Measurements from ENCODE around the gene ALMS1. TPM values are rescaled to one million over a fixed set of nuclear protein-coding genes. Genes with fewer than 3 reads are reported as not detected.

Gene ALMS1
- total and polyA plus RNA-seq, 3 experiments from 2014 or later = 4.1 to 20.1 (median 18.8) TPM

GRCh38 chr2:73408198-73408597 lies 22.6 kb downstream of the ALMS1 start:
- Histone ChIP-seq H3K27ac (ENCODE audit: low read depth, low read length) (no peak overlapping the region), H3K9me3 (ENCODE audit: low read length) (no peaks in the 10 kb centered on the region), H3K36me3 (ENCODE audit: insufficient read depth, low read length) (no peaks in the 10 kb centered on the region), H3K4me3 (ENCODE audit: low read length) (no peak overlapping the region), H3K27me3 (ENCODE audit: insufficient read depth, low read length, poor library complexity, severe bottlenecking) (no peaks in the 10 kb centered on the region), H3K4me1 (ENCODE audit: insufficient read depth, low read length) (no peaks in the 10 kb centered on the region)
- H3K4me1 Mint-ChIP-seq = peaks cover 5 to 20% (median 16%) of the 10 kb centered on the region in 3 donors
- H3K27me3 Mint-ChIP-seq = no peaks in the 10 kb centered on the region
- peaks cover 26 to 56% (median 34%) of the 10 kb centered on the region in 3 donors for H3K36me3 Mint-ChIP-seq
- no peak overlapping the region for H3K4me3 Mint-ChIP-seq
- no peak for DNase-seq
- CTCF ChIA-PET = no interaction called here
- no peak overlapping the region for H3K27ac Mint-ChIP-seq
- POLR2A ChIA-PET = no interaction called here
- peaks cover 15 to 26% (median 21%) of the 10 kb centered on the region in 5 donors for H3K9me3 Mint-ChIP-seq

GRCh38 chr2:73414696-73415095 lies 29.1 kb downstream of the ALMS1 start:
- H3K27me3 Mint-ChIP-seq = no peaks in the 10 kb centered on the region
- POLR2A ChIA-PET = no interaction called here
- H3K27ac Mint-ChIP-seq = no peak overlapping the region
- H3K36me3 ChIP-seq (ENCODE audit: insufficient read depth, low read length) = no peaks in the 10 kb centered on the region
- H3K27ac ChIP-seq (ENCODE audit: low read depth, low read length) = no peak overlapping the region
- H3K4me3 ChIP-seq (ENCODE audit: low read length) = no peak overlapping the region
- CTCF ChIA-PET = interaction anchor here (0.9 kb wide), 1 partner anchor 14 kb away, joined by 4 read pairs; no protein-coding TSS in a partner anchor
- H3K9me3 Mint-ChIP-seq = no peaks in the 10 kb centered on the region
- H3K4me1 Mint-ChIP-seq = peaks cover 9 to 15% (median 10%) of the 10 kb centered on the region in 3 donors
- H3K4me3 Mint-ChIP-seq = no peak overlapping the region
- no peak for DNase-seq
- H3K9me3 ChIP-seq (ENCODE audit: low read length) = no peaks in the 10 kb centered on the region
- H3K4me1 ChIP-seq (ENCODE audit: insufficient read depth, low read length) = no peaks in the 10 kb centered on the region
- H3K27me3 ChIP-seq (ENCODE audit: insufficient read depth, low read length, poor library complexity, severe bottlenecking) = no peaks in the 10 kb centered on the region
- peaks cover 18 to 21% (median 20%) of the 10 kb centered on the region in 3 donors for H3K36me3 Mint-ChIP-seq

- Histone ChIP-seq H3K27ac (ENCODE audit: low read depth, low read length) (no peak overlapping the region), H3K9me3 (ENCODE audit: low read length) (no peaks in the 10 kb centered on the region), H3K4me3 (ENCODE audit: low read length) (no peak overlapping the region), H3K36me3 (ENCODE audit: insufficient read depth, low read length) (no peaks in the 10 kb centered on the region), H3K4me1 (ENCODE audit: insufficient read depth, low read length) (no peaks in the 10 kb centered on the region), H3K27me3 (ENCODE audit: insufficient read depth, low read length, poor library complexity, severe bottlenecking) (no peaks in the 10 kb centered on the region)
- Mint-ChIP-seq H3K4me3 (no peak overlapping the region), H3K27me3 (no peaks in the 10 kb centered on the region), H3K36me3 (peaks cover 13 to 24% (median 16%) of the 10 kb centered on the region in 3 donors), H3K27ac (no peak overlapping the region), H3K4me1 (peaks cover 9 to 18% (median 15%) of the 10 kb centered on the region in 3 donors), H3K9me3 (no peaks in the 10 kb centered on the region)
- POLR2A ChIA-PET = no interaction called here
- CTCF ChIA-PET = no interaction called here
- no peak for DNase-seq
Observed at GRCh38 chr2:73415906-73416305, 30.3 kb downstream of the ALMS1 start.

DNA sequence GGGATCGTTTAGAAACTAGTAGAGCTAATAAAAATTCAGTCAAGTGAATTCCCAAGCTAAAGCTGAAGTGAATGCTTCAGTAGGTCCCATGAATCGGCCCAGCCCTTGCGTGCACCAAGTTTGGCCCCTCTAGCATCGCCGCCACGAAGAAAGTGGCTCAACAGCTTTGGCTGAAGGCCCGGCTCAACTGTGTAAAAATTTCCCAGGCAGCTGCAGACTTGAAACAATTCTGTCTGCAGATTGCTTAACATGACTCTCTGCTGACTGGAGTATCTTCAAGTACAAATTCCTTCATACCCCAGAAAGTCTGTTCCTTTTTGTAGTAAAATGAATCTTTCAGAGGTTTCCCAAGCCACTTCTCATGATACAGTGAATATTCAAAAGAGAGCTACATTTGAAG lies 32.7 kb downstream of the ALMS1 start:
- ChIA-PET CTCF (no interaction called here), POLR2A (no interaction called here)
- peaks cover 10 to 18% (median 11%) of the 10 kb centered on the region in 3 donors for H3K4me1 Mint-ChIP-seq
- no peaks in the 10 kb centered on the region for H3K9me3 Mint-ChIP-seq
- H3K36me3 ChIP-seq (ENCODE audit: insufficient read depth, low read length) = no peaks in the 10 kb centered on the region
- no peak for DNase-seq
- no peaks in the 10 kb centered on the region for H3K9me3 ChIP-seq (ENCODE audit: low read length)
- H3K27ac ChIP-seq (ENCODE audit: low read depth, low read length) = no peak overlapping the region
- H3K27me3 ChIP-seq (ENCODE audit: insufficient read depth, low read length, poor library complexity, severe bottlenecking) = no peaks in the 10 kb centered on the region
- peaks cover 0 to 24% (median 12%) of the 10 kb centered on the region in 3 donors for H3K36me3 Mint-ChIP-seq
- no peaks in the 10 kb centered on the region for H3K4me1 ChIP-seq (ENCODE audit: insufficient read depth, low read length)
- no peaks in the 10 kb centered on the region for H3K27me3 Mint-ChIP-seq
- H3K4me3 Mint-ChIP-seq = no peak overlapping the region
- H3K27ac Mint-ChIP-seq = no peak overlapping the region
- no peak overlapping the region for H3K4me3 ChIP-seq (ENCODE audit: low read length)

DNA sequence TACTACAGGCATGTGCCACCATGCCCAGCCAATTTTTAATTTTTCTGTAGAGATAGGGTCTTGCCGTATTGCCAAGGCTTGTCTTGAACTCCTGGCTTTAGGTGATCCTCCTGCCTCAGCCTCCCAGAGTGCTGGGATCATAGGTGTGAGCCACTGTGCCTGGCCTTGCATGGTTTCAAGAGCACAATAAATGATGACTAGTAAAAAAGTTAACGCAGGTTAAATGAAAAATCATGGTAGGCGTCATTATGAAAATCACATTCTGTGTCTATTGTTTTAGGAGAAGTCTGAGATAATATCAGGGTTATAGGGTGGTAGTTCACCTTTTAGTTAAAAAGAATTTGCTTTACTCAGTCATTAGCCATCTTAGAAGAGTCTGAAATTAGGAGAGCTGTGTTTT lies 38.3 kb downstream of the ALMS1 start:
- Histone ChIP-seq H3K36me3 (ENCODE audit: insufficient read depth, low read length) (no peaks in the 10 kb centered on the region), H3K4me1 (ENCODE audit: insufficient read depth, low read length) (no peaks in the 10 kb centered on the region), H3K27me3 (ENCODE audit: insufficient read depth, low read length, poor library complexity, severe bottlenecking) (no peaks in the 10 kb centered on the region), H3K9me3 (ENCODE audit: low read length) (no peaks in the 10 kb centered on the region), H3K4me3 (ENCODE audit: low read length) (no peak overlapping the region), H3K27ac (ENCODE audit: low read depth, low read length) (no peak overlapping the region)
- Mint-ChIP-seq H3K36me3 (peaks cover 10 to 59% (median 10%) of the 10 kb centered on the region in 3 donors), H3K4me1 (peaks cover 0 to 8% (median 2%) of the 10 kb centered on the region in 3 donors), H3K27me3 (no peaks in the 10 kb centered on the region), H3K27ac (no peak overlapping the region), H3K4me3 (no peak overlapping the region), H3K9me3 (no peaks in the 10 kb centered on the region)
- ChIA-PET CTCF (no interaction called here), POLR2A (no interaction called here)
- no peak for DNase-seq

GRCh38 chr2:73426176-73426575 lies 40.5 kb downstream of the ALMS1 start:
- Histone ChIP-seq H3K9me3 (ENCODE audit: low read length) (no peaks in the 10 kb centered on the region), H3K4me1 (ENCODE audit: insufficient read depth, low read length) (no peaks in the 10 kb centered on the region), H3K4me3 (ENCODE audit: low read length) (no peak overlapping the region), H3K27ac (ENCODE audit: low read depth, low read length) (no peak overlapping the region), H3K36me3 (ENCODE audit: insufficient read depth, low read length) (no peaks in the 10 kb centered on the region), H3K27me3 (ENCODE audit: insufficient read depth, low read length, poor library complexity, severe bottlenecking) (no peaks in the 10 kb centered on the region)
- H3K4me1 Mint-ChIP-seq = peaks cover 0 to 2% (median 0%) of the 10 kb centered on the region in 3 donors
- H3K36me3 Mint-ChIP-seq = peaks cover 12 to 54% (median 14%) of the 10 kb centered on the region in 3 donors
- peak overlapping the region in 1 of 8 donors; percentile 25 for H3K27ac Mint-ChIP-seq
- ChIA-PET CTCF (no interaction called here), POLR2A (no interaction called here)
- H3K27me3 Mint-ChIP-seq = no peaks in the 10 kb centered on the region
- no peaks in the 10 kb centered on the region for H3K9me3 Mint-ChIP-seq
- DNase-seq = no peak
- no peak overlapping the region for H3K4me3 Mint-ChIP-seq

DNA sequence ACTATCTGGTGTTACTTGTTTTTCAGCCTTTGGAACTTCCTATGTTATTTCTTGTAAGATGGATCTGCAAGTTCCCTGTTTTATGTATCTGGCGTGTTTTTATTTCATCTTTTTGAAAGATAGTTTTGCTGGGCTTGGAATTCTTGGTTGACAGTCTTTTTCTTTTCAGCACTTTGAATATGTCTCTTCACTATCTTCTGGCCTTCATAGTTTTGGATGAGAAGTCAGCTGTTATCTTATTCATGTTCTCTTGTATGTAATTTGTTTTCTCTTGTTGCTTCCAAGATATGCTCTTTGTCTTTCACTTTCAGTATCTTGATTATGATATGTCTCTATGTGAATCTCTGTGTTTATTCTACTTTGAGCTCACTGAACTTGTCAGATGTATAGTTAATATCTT lies 50.4 kb downstream of the ALMS1 start:
- peaks cover 5 to 27% (median 7%) of the 10 kb centered on the region in 3 donors for H3K36me3 Mint-ChIP-seq
- no peak overlapping the region for H3K4me3 Mint-ChIP-seq
- Histone ChIP-seq H3K4me3 (ENCODE audit: low read length) (no peak overlapping the region), H3K4me1 (ENCODE audit: insufficient read depth, low read length) (no peaks in the 10 kb centered on the region), H3K36me3 (ENCODE audit: insufficient read depth, low read length) (peaks cover 17% of the 10 kb centered on the region), H3K27ac (ENCODE audit: low read depth, low read length) (no peak overlapping the region), H3K9me3 (ENCODE audit: low read length) (peaks cover 4% of the 10 kb centered on the region), H3K27me3 (ENCODE audit: insufficient read depth, low read length, poor library complexity, severe bottlenecking) (no peaks in the 10 kb centered on the region)
- POLR2A ChIA-PET = no interaction called here
- H3K4me1 Mint-ChIP-seq = no peaks in the 10 kb centered on the region
- H3K27ac Mint-ChIP-seq = no peak overlapping the region
- peaks cover 0 to 5% (median 0%) of the 10 kb centered on the region in 5 donors for H3K9me3 Mint-ChIP-seq
- H3K27me3 Mint-ChIP-seq = no peaks in the 10 kb centered on the region
- no peak for DNase-seq
- CTCF ChIA-PET = no interaction called here

- no peaks in the 10 kb centered on the region for H3K9me3 Mint-ChIP-seq
Observed at GRCh38 chr2:73444202-73444601, 58.6 kb downstream of the ALMS1 start.

GRCh38 chr2:73448856-73449255 lies 63.2 kb downstream of the ALMS1 start:
- Histone ChIP-seq H3K9me3 (ENCODE audit: low read length) (no peaks in the 10 kb centered on the region), H3K4me1 (ENCODE audit: insufficient read depth, low read length) (no peaks in the 10 kb centered on the region), H3K4me3 (ENCODE audit: low read length) (no peak overlapping the region), H3K27me3 (ENCODE audit: insufficient read depth, low read length, poor library complexity, severe bottlenecking) (no peaks in the 10 kb centered on the region), H3K36me3 (ENCODE audit: insufficient read depth, low read length) (peaks cover 24% of the 10 kb centered on the region), H3K27ac (ENCODE audit: low read depth, low read length) (no peak overlapping the region)
- DNase-seq = no peak
- ChIA-PET POLR2A (no interaction called here), CTCF (no interaction called here)
- H3K4me1 Mint-ChIP-seq = no peaks in the 10 kb centered on the region
- H3K36me3 Mint-ChIP-seq = peaks cover 24 to 80% (median 55%) of the 10 kb centered on the region in 3 donors
- H3K9me3 Mint-ChIP-seq = no peaks in the 10 kb centered on the region
- no peak overlapping the region for H3K27ac Mint-ChIP-seq
- H3K4me3 Mint-ChIP-seq = no peak overlapping the region
- no peaks in the 10 kb centered on the region for H3K27me3 Mint-ChIP-seq

More at GRCh38 chr2:73444202-73444601, 58.6 kb downstream of the ALMS1 start:
- Mint-ChIP-seq H3K4me1 (no peaks in the 10 kb centered on the region), H3K4me3 (no peak overlapping the region), H3K27me3 (no peaks in the 10 kb centered on the region), H3K36me3 (peaks cover 28 to 71% (median 43%) of the 10 kb centered on the region in 3 donors), H3K27ac (no peak overlapping the region)
- ChIA-PET CTCF (no interaction called here), POLR2A (no interaction called here)
- no peaks in the 10 kb centered on the region for H3K4me1 ChIP-seq (ENCODE audit: insufficient read depth, low read length)
- H3K4me3 ChIP-seq (ENCODE audit: low read length) = no peak overlapping the region
- peaks cover 5% of the 10 kb centered on the region for H3K36me3 ChIP-seq (ENCODE audit: insufficient read depth, low read length)
- H3K9me3 ChIP-seq (ENCODE audit: low read length) = no peaks in the 10 kb centered on the region
- no peak for DNase-seq
- H3K27me3 ChIP-seq (ENCODE audit: insufficient read depth, low read length, poor library complexity, severe bottlenecking) = no peaks in the 10 kb centered on the region
- H3K27ac ChIP-seq (ENCODE audit: low read depth, low read length) = no peak overlapping the region

All from CD8-positive, alpha-beta memory T cell (primary cell).